Fibroblast of pulmonary artery (primary cell): ENCODE measurements around the gene CDC27.
"Not testable (repeated sequence)": the region's sequence is repeated elsewhere in the genome, so short reads cannot be mapped to it uniquely, and the experiment has no call there.

ENCODE experiments used
- DNase-seq: peaks from one replicate; pipeline ENCODE4 v3.0.0-alpha.2; 2010; ENCODE audit warnings: low read depth
- H3K4me3 ChIP-seq: replicated peaks from 2 replicates; pipeline ENCODE4 v1.5.1; 2011; ENCODE audit warnings: low read depth, mild to moderate bottlenecking, control low read depth, low read length, moderate library complexity
- CTCF ChIP-seq: IDR thresholded peaks from 2 replicates; pipeline ENCODE4 v1.5.1; 2011; ENCODE audit warnings: mild to moderate bottlenecking, control low read depth, low read length, inconsistent platforms; ENCODE audit errors: missing control alignments

CDC27 gene

DNA sequence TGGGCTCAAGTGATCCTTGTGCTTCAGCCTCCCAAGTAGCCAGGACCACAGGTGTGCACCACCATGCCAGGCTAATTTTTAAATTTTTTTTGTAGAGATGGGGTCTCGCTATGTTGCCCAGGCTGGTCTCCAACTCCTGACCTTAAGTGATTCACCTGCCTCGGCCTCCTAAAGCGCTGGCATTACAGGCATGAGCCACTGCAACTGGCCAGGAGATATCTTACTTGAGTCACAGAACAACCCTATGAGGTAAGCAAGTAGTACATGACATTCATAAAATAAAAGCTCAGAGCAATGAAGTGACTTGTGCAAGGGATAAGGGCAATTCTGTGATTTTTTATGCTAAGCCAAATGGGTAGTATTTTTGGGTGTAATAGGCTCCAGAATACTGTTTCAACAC is 57.3 kb downstream of the CDC27 start:
- DNase-seq, result no peak
- no peak overlapping the region for H3K4me3 ChIP-seq
- TF ChIP-seq CTCF, result no peak

GRCh38 chr17:47126835-47127234 is 62.3 kb downstream of the CDC27 start:
- not testable (repeated sequence) for H3K4me3 ChIP-seq, DNase-seq

DNA sequence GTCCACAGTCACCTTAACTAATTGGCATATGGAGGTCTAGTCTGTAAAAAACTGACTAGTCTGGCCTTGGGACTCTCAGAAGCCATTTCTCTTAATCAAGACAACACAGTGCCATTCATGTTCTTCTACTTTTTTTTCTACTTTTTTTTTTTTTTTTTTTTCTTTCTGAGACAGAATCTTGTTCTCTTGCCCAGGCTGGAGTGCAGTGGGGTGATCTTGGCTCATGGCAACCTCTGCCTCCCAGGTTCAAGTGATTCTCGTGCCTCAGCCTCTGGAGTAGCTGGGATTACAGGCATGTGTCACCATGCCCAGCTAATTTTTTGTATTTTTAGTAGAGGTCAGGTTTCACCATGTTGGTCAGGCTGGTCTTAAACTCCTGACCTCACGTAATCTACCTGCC is 65.8 kb downstream of the CDC27 start:
- DNase-seq, H3K4me3 ChIP-seq: not testable (repeated sequence)

- no peak for DNase-seq
- no peak overlapping the region for H3K4me3 ChIP-seq
- TF ChIP-seq CTCF, result no peak
These were observed 68.5 kb downstream of the CDC27 start for GRCh38 chr17:47120521-47121095.

DNA sequence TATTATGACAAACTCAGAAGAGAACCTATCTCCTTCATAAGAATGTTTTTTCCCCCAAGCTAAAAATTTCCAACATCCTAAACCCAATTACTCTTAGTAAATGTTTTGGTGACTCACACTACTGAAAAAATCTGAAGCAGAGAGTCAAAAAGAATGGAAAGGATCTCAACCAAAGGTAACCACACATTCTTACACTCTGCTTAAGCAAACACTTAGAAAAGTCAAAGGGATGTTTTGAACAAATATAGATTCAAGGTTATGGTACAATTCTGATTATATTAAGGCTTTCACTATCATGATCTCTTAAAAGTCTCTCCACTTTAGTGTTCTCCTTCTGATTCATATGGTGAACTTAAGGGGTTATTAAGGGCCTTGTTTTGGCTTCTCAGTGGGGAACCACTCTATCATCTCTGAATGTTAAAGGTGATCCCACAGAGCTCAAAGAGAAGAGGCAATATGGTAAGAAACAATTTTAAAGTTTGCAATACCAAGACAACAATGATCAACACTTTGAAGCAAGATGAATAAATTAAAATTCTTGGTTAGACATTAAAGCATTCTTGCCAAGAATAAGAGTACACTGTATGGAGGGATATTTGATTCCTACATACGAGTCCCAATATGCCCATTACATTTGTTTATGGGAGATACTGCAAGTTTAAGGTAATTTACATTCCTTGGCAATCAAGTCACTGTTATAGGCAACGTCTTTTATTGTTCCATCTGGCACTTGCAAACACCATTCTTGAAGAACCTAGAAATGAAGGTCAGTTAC is 69.2 kb downstream of the CDC27 start:
- peak; percentile 51 for DNase-seq
- TF ChIP-seq CTCF, result no peak

GRCh38 chr17:47117386-47117785 is 71.7 kb downstream of the CDC27 start:
- no peak overlapping the region for H3K4me3 ChIP-seq
- no peak for DNase-seq
- TF ChIP-seq CTCF, result no peak

More for the DNA sequence above, 69.2 kb downstream of the CDC27 start:
- no peak overlapping the region for H3K4me3 ChIP-seq

GRCh38 chr17:47106130-47106529 is 83.0 kb downstream of the CDC27 start:
- no peak for TF ChIP-seq CTCF
- no peak overlapping the region for H3K4me3 ChIP-seq
- no peak for DNase-seq

- not testable (repeated sequence) for DNase-seq
These were observed 83.8 kb downstream of the CDC27 start for GRCh38 chr17:47105246-47105645.

More at GRCh38 chr17:47105246-47105645, 83.8 kb downstream of the CDC27 start:
- not testable (repeated sequence) for H3K4me3 ChIP-seq
